CD8-positive, alpha-beta memory T cell (primary cell): ENCODE data around the gene TSPAN9. TPM values are rescaled to one million over a fixed set of nuclear protein-coding genes. Genes with fewer than 3 reads are reported as not detected.
A peak's percentile ranks its signal among the peaks of the same experiment; 100 is the strongest.

Source experiments
- CTCF ChIA-PET: fragments of 350-600 bp; sonication (Branson Sonifier 250); formaldehyde crosslinking; loops from one replicate; lab custom pipeline; 2021; ENCODE audit warnings: antibody characterized with exemption; lab: Charles Lee
- POLR2A ChIA-PET: fragments of 350-600 bp; sonication (Branson Sonifier 250); formaldehyde crosslinking; loops from one replicate; lab custom pipeline; 2021; ENCODE audit warnings: antibody characterized with exemption; lab: Charles Lee
- DNase-seq, 5 donors: peaks; one replicate each; pipeline versions ENCODE4 v3.0.0 to v3.0.0-alpha.2; 2020 to 2022; ENCODE audit warnings: mixed read lengths in 1 of 5
- H3K27ac ChIP-seq: one replicate; pipeline ENCODE4 v1.7.0; 2013; ENCODE audit warnings: low read depth, mild to moderate bottlenecking, low read length, moderate library complexity
- H3K27me3 ChIP-seq: 2 replicates; pipeline ENCODE4 v1.7.0; 2013; ENCODE audit warnings: low read length, mild to moderate bottlenecking; ENCODE audit not compliant: insufficient read depth, poor library complexity, severe bottlenecking
- H3K36me3 ChIP-seq: 2 replicates; pipeline ENCODE4 v1.7.0; 2013; ENCODE audit warnings: mild to moderate bottlenecking, low read length, moderate library complexity; ENCODE audit not compliant: insufficient read depth
- H3K4me1 ChIP-seq: 2 replicates; pipeline ENCODE4 v1.7.0; 2013; ENCODE audit warnings: mild to moderate bottlenecking, low read length, moderate library complexity; ENCODE audit not compliant: insufficient read depth
- H3K4me3 ChIP-seq: 2 replicates; pipeline ENCODE4 v1.7.0; 2013; ENCODE audit warnings: mild to moderate bottlenecking, low read length
- H3K9me3 ChIP-seq: 2 replicates; pipeline ENCODE4 v1.7.0; 2013; ENCODE audit warnings: mild to moderate bottlenecking, low read length
- H3K27ac Mint-ChIP-seq, 8 donors: one replicate each; pipeline ENCODE4 v1.8.0; 2020 to 2021; ENCODE audit warnings: mixed read lengths in 8 of 8, mild to moderate bottlenecking in 6 of 8, inconsistent platforms in 3 of 8, moderate library complexity in 3 of 8
- H3K27me3 Mint-ChIP-seq, 2 donors: one replicate each; pipeline ENCODE4 v1.8.0; 2020 to 2021; ENCODE audit warnings: mixed read lengths in 2 of 2, mild to moderate bottlenecking in 1 of 2, moderate library complexity in 1 of 2
- H3K36me3 Mint-ChIP-seq, 3 donors: one replicate each; pipeline ENCODE4 v1.8.0; 2020 to 2021; ENCODE audit warnings: mixed read lengths in 3 of 3, inconsistent platforms in 1 of 3, mild to moderate bottlenecking in 1 of 3
- H3K4me1 Mint-ChIP-seq, 3 donors: one replicate each; pipeline ENCODE4 v1.8.0; 2020 to 2021; ENCODE audit warnings: mixed read lengths in 3 of 3, inconsistent platforms in 1 of 3, mild to moderate bottlenecking in 1 of 3
- H3K4me3 Mint-ChIP-seq, 7 donors: one replicate each; pipeline ENCODE4 v1.8.0; 2020 to 2021; ENCODE audit warnings: mixed read lengths in 7 of 7, mild to moderate bottlenecking in 6 of 7, moderate library complexity in 4 of 7, inconsistent platforms in 2 of 7
- H3K9me3 Mint-ChIP-seq, 5 donors: one replicate each; pipeline ENCODE4 v1.8.0; 2020 to 2022; ENCODE audit warnings: mixed read lengths in 5 of 5, mild to moderate bottlenecking in 3 of 5, moderate library complexity in 2 of 5, inconsistent platforms in 1 of 5
- polyA plus RNA-seq: library from polyadenylated mRNA; unstranded; fragments of 300-500 nt; fragmentation: Illumina TruSeq; gene quantifications from one replicate; pipeline ENCODE4 v1.2.3, GENCODE V29; 2021
- total RNA-seq, 2 experiments: library from RNA; stranded (reverse); gene quantifications; one replicate each; pipeline ENCODE4 v1.2.3, GENCODE V29; 2021

TSPAN9 gene
- total and polyA plus RNA-seq, 3 experiments from 2014 or later, result 0.33 to 0.79 TPM; not detected in 1

GRCh38 chr12:3091038-3091319, 13.8 kb downstream of the TSPAN9 start:
- H3K9me3 Mint-ChIP-seq, result peaks cover 0 to under 1% (median 0%) of the 10 kb centered on the region in 5 donors
- POLR2A ChIA-PET, result no interaction called here
- H3K36me3 Mint-ChIP-seq, result no peaks in the 10 kb centered on the region
- CTCF ChIA-PET, result no interaction called here
- Histone ChIP-seq H3K4me1 (no peaks in the 10 kb centered on the region), H3K4me3 (no peak overlapping the region), H3K27ac (no peak overlapping the region), H3K9me3 (no peaks in the 10 kb centered on the region), H3K36me3 (no peaks in the 10 kb centered on the region), H3K27me3 (no peaks in the 10 kb centered on the region)
- DNase-seq, result no peak
- H3K4me3 Mint-ChIP-seq, result no peak overlapping the region
- no peaks in the 10 kb centered on the region for H3K27me3 Mint-ChIP-seq
- no peak overlapping the region for H3K27ac Mint-ChIP-seq
- no peaks in the 10 kb centered on the region for H3K4me1 Mint-ChIP-seq

DNA sequence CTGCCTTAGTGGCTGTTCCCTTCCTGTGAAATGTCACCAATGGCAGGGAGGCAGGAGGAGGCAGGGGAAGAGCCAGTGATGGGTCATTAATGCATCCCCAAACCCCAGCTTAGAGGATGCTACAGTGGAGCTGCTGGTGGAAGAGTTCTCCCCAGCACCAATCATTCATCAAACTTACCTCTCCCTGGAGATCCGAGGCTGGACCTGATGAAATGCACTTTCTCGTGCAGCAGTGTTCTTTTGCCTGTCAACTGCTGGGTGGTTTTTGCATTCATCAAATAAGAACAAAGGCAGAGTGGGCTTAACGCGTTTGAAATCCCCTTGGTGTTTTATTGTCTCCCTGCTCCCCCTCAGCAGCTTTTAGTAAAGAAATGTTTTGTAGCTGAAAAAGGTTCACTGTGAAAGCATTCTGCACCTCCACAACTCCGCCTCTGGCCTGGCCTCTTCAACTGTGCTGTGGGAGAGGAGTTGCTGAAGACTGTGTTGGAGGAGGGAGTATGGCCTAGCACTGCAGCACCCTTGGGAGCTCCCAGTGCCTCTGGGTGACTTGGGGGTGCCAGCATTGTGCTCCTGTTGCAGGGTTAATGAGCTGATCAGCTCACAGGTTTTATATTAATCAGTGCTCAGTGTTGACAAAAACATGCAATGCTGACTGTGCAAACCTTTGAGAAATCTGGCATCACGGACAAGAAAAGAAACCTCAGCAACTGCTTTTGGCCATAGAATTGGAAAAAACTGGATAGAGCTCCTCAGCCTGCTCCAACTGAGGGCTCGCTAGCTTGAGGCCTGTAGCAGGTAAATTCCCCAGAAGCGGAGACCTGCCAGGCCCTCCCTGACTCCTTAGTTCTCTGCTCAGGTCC, 14.4 kb downstream of the TSPAN9 start:
- Histone ChIP-seq H3K4me3 (no peak overlapping the region), H3K4me1 (no peaks in the 10 kb centered on the region), H3K36me3 (no peaks in the 10 kb centered on the region), H3K27me3 (no peaks in the 10 kb centered on the region), H3K27ac (no peak overlapping the region), H3K9me3 (no peaks in the 10 kb centered on the region)
- peak overlapping the region in 1 of 8 donors; percentile 42 for H3K27ac Mint-ChIP-seq
- H3K9me3 Mint-ChIP-seq, result peaks cover 0 to 5% (median 0%) of the 10 kb centered on the region in 5 donors
- DNase-seq, result no peak
- ChIA-PET CTCF (no interaction called here), POLR2A (no interaction called here)
- no peak overlapping the region for H3K4me3 Mint-ChIP-seq
- no peaks in the 10 kb centered on the region for H3K4me1 Mint-ChIP-seq
- no peaks in the 10 kb centered on the region for H3K27me3 Mint-ChIP-seq
- peaks cover 0 to 3% (median 0%) of the 10 kb centered on the region in 3 donors for H3K36me3 Mint-ChIP-seq

GRCh38 chr12:3092764-3093163, 15.6 kb downstream of the TSPAN9 start:
- no peak overlapping the region for H3K4me3 Mint-ChIP-seq
- H3K27ac Mint-ChIP-seq, result no peak overlapping the region
- Histone ChIP-seq H3K4me1 (peaks cover 7% of the 10 kb centered on the region), H3K36me3 (no peaks in the 10 kb centered on the region), H3K27ac (no peak overlapping the region), H3K9me3 (no peaks in the 10 kb centered on the region), H3K4me3 (no peak overlapping the region), H3K27me3 (no peaks in the 10 kb centered on the region)
- peaks cover 0 to 3% (median 0%) of the 10 kb centered on the region in 3 donors for H3K36me3 Mint-ChIP-seq
- peaks cover 0 to 8% (median 0%) of the 10 kb centered on the region in 3 donors for H3K4me1 Mint-ChIP-seq
- CTCF ChIA-PET, result no interaction called here
- POLR2A ChIA-PET, result interaction anchor here (0.6 kb wide), 1 partner anchor 22 kb away, joined by 3 read pairs; no protein-coding TSS in a partner anchor
- DNase-seq, result no peak
- peaks cover 0 to 6% (median under 1%) of the 10 kb centered on the region in 5 donors for H3K9me3 Mint-ChIP-seq
- no peaks in the 10 kb centered on the region for H3K27me3 Mint-ChIP-seq

DNA sequence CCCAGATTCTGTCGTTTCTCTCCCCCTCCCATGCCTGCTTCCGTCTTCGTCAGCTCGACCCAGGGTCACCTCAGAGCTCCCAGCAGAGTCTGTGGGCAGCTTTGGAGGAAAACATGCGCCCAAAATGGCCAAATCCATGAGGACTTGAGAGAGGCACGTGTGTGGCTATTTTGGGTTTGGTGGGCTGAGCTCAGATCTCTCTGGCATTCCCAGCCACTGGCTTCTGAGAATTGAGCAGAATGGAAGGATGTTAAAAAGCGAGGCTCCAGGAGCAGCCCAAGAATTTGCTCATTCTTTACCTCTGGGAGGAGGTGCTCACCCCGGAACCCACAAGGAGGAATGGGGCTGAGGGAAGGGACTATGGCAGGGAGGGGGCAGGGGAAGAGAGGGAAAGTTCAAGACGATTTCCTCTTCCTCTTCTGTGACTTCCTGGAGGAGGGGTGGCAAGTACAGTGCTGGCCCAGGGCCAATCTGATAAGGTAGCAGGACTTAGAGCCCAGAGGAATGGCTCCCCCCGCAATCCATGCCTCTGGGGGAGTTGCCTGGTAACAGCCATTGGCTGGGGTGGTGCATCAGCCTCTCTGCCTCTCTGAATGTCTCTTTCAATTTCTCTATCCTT, 20.1 kb downstream of the TSPAN9 start:
- Mint-ChIP-seq H3K27ac (no peak overlapping the region), H3K36me3 (peaks cover 0 to 17% (median 0%) of the 10 kb centered on the region in 3 donors), H3K9me3 (peaks cover 8 to 28% (median 17%) of the 10 kb centered on the region in 5 donors), H3K4me1 (peaks cover 0 to 16% (median 0%) of the 10 kb centered on the region in 3 donors), H3K27me3 (peaks cover 0 to 6% of the 10 kb centered on the region in 2 donors), H3K4me3 (peak overlapping the region in 2 of 7 donors; percentile 23 to 27)
- Histone ChIP-seq H3K4me3 (no peak overlapping the region), H3K27ac (no peak overlapping the region), H3K36me3 (no peaks in the 10 kb centered on the region), H3K9me3 (no peaks in the 10 kb centered on the region), H3K4me1 (peaks cover 7% of the 10 kb centered on the region), H3K27me3 (no peaks in the 10 kb centered on the region)
- ChIA-PET CTCF (no interaction called here), POLR2A (no interaction called here)
- no peak for DNase-seq

GRCh38 chr12:3097836-3098235, 20.7 kb downstream of the TSPAN9 start:
- Histone ChIP-seq H3K4me1 (peaks cover 7% of the 10 kb centered on the region), H3K36me3 (no peaks in the 10 kb centered on the region), H3K4me3 (no peak overlapping the region), H3K27me3 (no peaks in the 10 kb centered on the region), H3K27ac (no peak overlapping the region), H3K9me3 (no peaks in the 10 kb centered on the region)
- Mint-ChIP-seq H3K9me3 (peaks cover 8 to 28% (median 17%) of the 10 kb centered on the region in 5 donors), H3K36me3 (peaks cover 0 to 17% (median 0%) of the 10 kb centered on the region in 3 donors), H3K27me3 (peaks cover under 1 to 6% of the 10 kb centered on the region in 2 donors), H3K4me1 (peaks cover 0 to 16% (median 0%) of the 10 kb centered on the region in 3 donors), H3K27ac (peak overlapping the region in 1 of 8 donors; percentile 32), H3K4me3 (peak overlapping the region in 2 of 7 donors; percentile 23 to 27)
- DNase-seq, result no peak
- ChIA-PET POLR2A (no interaction called here), CTCF (no interaction called here)

DNA sequence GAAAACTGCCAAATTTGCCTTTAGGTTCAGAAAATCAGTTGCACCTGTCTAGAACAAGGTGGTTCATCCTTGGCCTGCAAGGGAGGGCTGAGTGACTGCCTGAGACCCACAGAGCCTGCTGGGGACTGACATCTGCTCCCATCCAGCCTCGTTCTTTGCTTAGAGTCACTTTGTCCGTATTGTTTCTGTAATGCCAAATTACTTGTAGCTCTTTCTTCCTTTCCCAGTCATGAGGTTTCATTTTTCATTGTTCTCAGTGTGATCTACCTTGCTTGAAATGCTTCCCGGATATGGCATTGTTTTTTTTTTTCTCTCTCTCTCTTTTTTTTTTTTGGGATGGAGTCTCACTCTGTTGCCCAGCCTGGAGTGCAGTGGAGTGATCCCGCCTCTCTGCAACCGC, 21.3 kb downstream of the TSPAN9 start:
- no peak overlapping the region for H3K4me3 ChIP-seq
- Mint-ChIP-seq H3K4me1 (peaks cover 0 to 16% (median 0%) of the 10 kb centered on the region in 3 donors), H3K4me3 (no peak overlapping the region), H3K27me3 (peaks cover 6% of the 10 kb centered on the region in 2 donors), H3K9me3 (peaks cover 8 to 28% (median 17%) of the 10 kb centered on the region in 5 donors), H3K27ac (no peak overlapping the region), H3K36me3 (peaks cover 0 to 17% (median 0%) of the 10 kb centered on the region in 3 donors)
- CTCF ChIA-PET, result no interaction called here
- no peaks in the 10 kb centered on the region for H3K36me3 ChIP-seq
- no peak for DNase-seq
- POLR2A ChIA-PET, result no interaction called here
- no peak overlapping the region for H3K27ac ChIP-seq
- no peaks in the 10 kb centered on the region for H3K27me3 ChIP-seq
- H3K4me1 ChIP-seq, result peaks cover 7% of the 10 kb centered on the region
- no peaks in the 10 kb centered on the region for H3K9me3 ChIP-seq

DNA sequence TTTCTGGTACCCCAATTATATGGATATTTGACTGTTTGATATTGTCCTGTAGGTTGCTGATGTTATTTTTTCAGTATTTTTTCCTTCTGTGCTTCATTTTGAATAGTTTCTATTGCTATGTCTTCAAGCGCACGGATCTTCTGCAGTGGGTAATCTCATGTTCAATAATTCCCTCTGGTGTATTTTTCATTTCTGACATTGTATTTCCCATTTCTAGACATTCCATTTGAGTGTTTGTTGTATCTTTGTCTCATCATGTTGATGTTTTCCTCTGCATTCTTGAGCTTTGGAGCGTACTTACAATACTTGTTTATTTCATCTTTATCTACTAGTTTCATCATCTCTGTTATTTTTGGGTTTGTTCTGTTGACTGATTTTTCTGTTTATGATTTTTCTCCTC, 22.0 kb downstream of the TSPAN9 start:
- POLR2A ChIA-PET, result no interaction called here
- Mint-ChIP-seq H3K4me3 (no peak overlapping the region), H3K27me3 (peaks cover 9 to 13% of the 10 kb centered on the region in 2 donors), H3K27ac (no peak overlapping the region), H3K9me3 (peaks cover 8 to 28% (median 17%) of the 10 kb centered on the region in 5 donors), H3K4me1 (peaks cover 0 to 16% (median 0%) of the 10 kb centered on the region in 3 donors), H3K36me3 (peaks cover 0 to 17% (median 0%) of the 10 kb centered on the region in 3 donors)
- H3K36me3 ChIP-seq, result no peaks in the 10 kb centered on the region
- no peak overlapping the region for H3K27ac ChIP-seq
- no peaks in the 10 kb centered on the region for H3K9me3 ChIP-seq
- no peak for DNase-seq
- CTCF ChIA-PET, result no interaction called here
- peaks cover 7% of the 10 kb centered on the region for H3K4me1 ChIP-seq
- H3K27me3 ChIP-seq, result no peaks in the 10 kb centered on the region
- no peak overlapping the region for H3K4me3 ChIP-seq
